K562 (cell line): ENCODE measurements around the gene PHF20. TPM values are rescaled to one million over a fixed set of nuclear protein-coding genes. Genes with fewer than 3 reads are reported as not detected.

Source experiments
- ADNP ChIP-seq: fragments of 200-800 bp; sonication (Bioruptor generic); IDR thresholded peaks from 2 replicates; pipeline ENCODE4 v1.6.1; 2016; ENCODE audit warnings: missing genetic modification characterization, missing compliant biosample characterization
- GABPB1 ChIP-seq: sonication (generic); formaldehyde crosslinking; IDR thresholded peaks from 2 replicates; pipeline ENCODE4 v1.8.0; 2022; ENCODE audit warnings: mild to moderate bottlenecking, missing genetic modification reagents
- KLF13 ChIP-seq: fragments of 450-650 bp; IDR thresholded peaks from 2 replicates; pipeline ENCODE4 v1.6.1; 2016; ENCODE audit warnings: missing genetic modification characterization, low read depth, mild to moderate bottlenecking, missing compliant biosample characterization, moderate library complexity, borderline replicate concordance
- KLF6 ChIP-seq: fragments of 250-450 bp; sonication (Bioruptor Pico); IDR thresholded peaks from 2 replicates; pipeline ENCODE4 v1.4.0; 2020; ENCODE audit warnings: mild to moderate bottlenecking, moderate library complexity, borderline replicate concordance
- MEIS2 ChIP-seq: fragments of 450-650 bp; IDR thresholded peaks from 2 replicates; pipeline ENCODE4 v1.6.1; 2014; ENCODE audit warnings: mild to moderate bottlenecking; ENCODE audit not compliant: partially characterized antibody
- NBN ChIP-seq: fragments of 450-650 bp; IDR thresholded peaks from 2 replicates; pipeline ENCODE4 v1.6.1; 2016; ENCODE audit warnings: low read depth, mild to moderate bottlenecking
- RFX7 ChIP-seq: fragments of 250-450 bp; sonication (Bioruptor Pico); IDR thresholded peaks from 2 replicates; pipeline ENCODE4 v1.5.1; 2021; ENCODE audit warnings: mild to moderate bottlenecking
- TAF9B ChIP-seq: fragments of 450-650 bp; IDR thresholded peaks from 2 replicates; pipeline ENCODE4 v1.6.1; 2018; ENCODE audit warnings: mild to moderate bottlenecking; ENCODE audit not compliant: partially characterized antibody
- TRIM24 ChIP-seq, 2 experiments: fragments of 450-650 bp; IDR thresholded peaks; 2 replicates each; pipeline ENCODE4 v1.6.1; 2016
- TRIM28 ChIP-seq: fragments of 450-650 bp; IDR thresholded peaks from 2 replicates; pipeline ENCODE4 v1.6.1; 2017
- XRCC4 ChIP-seq: IDR thresholded peaks from one replicate; pipeline ENCODE4 v1.6.1; 2011; ENCODE audit not compliant: insufficient read depth, insufficient read length; ENCODE audit errors: extremely low read depth
- YY1 ChIP-seq, 3 experiments: IDR thresholded peaks; 2 replicates each; pipeline ENCODE4 v1.6.1; 2011; ENCODE audit warnings: low read length in 2 of 3, mild to moderate bottlenecking in 2 of 3, moderate library complexity in 2 of 3, borderline replicate concordance in 1 of 3, control low read depth in 1 of 3, low read depth in 1 of 3; ENCODE audit not compliant: insufficient read depth in 3 of 3, insufficient replicate concordance in 2 of 3, control insufficient read depth in 1 of 3, insufficient read length in 1 of 3; ENCODE audit errors: extremely low read depth in 1 of 3
- ZNF444 ChIP-seq: fragments of 250-450 bp; sonication (Bioruptor Pico); IDR thresholded peaks from 2 replicates; pipeline ENCODE4 v1.4.0; 2020; ENCODE audit warnings: mild to moderate bottlenecking, moderate library complexity
- ZNF551 ChIP-seq: fragments of 250-450 bp; sonication (Bioruptor Pico); IDR thresholded peaks from 2 replicates; pipeline ENCODE4 v1.5.0; 2021; ENCODE audit warnings: mild to moderate bottlenecking, moderate library complexity
- ZNF766 ChIP-seq: fragments of 200-800 bp; sonication (Bioruptor generic); conservative IDR thresholded peaks from 2 replicates; pipeline ENCODE4 v1.6.1; 2016; ENCODE audit warnings: missing genetic modification characterization, missing compliant biosample characterization
- polyA plus RNA-seq, 8 experiments: library from polyadenylated mRNA; depleted of rRNA in 4 of 8; stranded (reverse) in 5 of 8; unstranded in 3 of 8; fragments of >200 nt; fragmentation: Nextera tagmentation in 2 of 8; fragmentation: Illumina TruSeq in 1 of 8; extraction: Ambion mirVana in 2 of 8; extraction: Trizol in 1 of 8; gene quantifications; 2 replicates each; pipeline versions ENCODE4 v1.2.1 to v1.2.3, GENCODE V29; 2011 to 2014; ENCODE audit warnings: inconsistent platforms in 1 of 8, missing spikeins in 1 of 8
- total RNA-seq, 7 experiments: library from RNA; depleted of rRNA in 6 of 7; stranded (reverse); fragments of >200 nt in 6 of 7; fragmentation: Illumina TruSeq in 2 of 7; extraction: Trizol in 2 of 7; gene quantifications; 2 replicates each; pipeline versions ENCODE4 v1.2.1 to v1.2.3, GENCODE V29; 2011 to 2021; ENCODE audit warnings: low replicate concordance in 1 of 7
- TF ChIP-seq, protein P1 (sequence below): fragments of 250-450 bp; sonication (Bioruptor Pico); IDR thresholded peaks from 2 replicates; pipeline ENCODE4 v1.9.0; 2021; ENCODE audit warnings: mild to moderate bottlenecking, inconsistent platforms
- TF ChIP-seq, protein P2 (sequence below): fragments of 250-450 bp; sonication (Bioruptor Pico); IDR thresholded peaks from 2 replicates; pipeline ENCODE4 v1.8.0; 2022; ENCODE audit warnings: inconsistent platforms
- TF ChIP-seq, protein P3 (sequence below), 2 experiments: fragments of 250-450 bp in 1 of 2; fragments of 450-650 bp in 1 of 2; sonication (Bioruptor Pico) in 1 of 2; IDR thresholded peaks; 2 replicates each; pipeline versions ENCODE4 v1.6.1 to v1.8.0; 2016 to 2021; ENCODE audit warnings: mild to moderate bottlenecking in 2 of 2, moderate library complexity in 2 of 2, missing compliant biosample characterization in 1 of 2, missing genetic modification characterization in 1 of 2
- TF ChIP-seq, protein P4 (sequence below), 2 experiments: IDR thresholded peaks; 2 replicates each; pipeline ENCODE4 v1.6.1; 2012; ENCODE audit warnings: improper control_type of control experiment in 2 of 2, low read depth in 2 of 2, low read length in 2 of 2, borderline replicate concordance in 1 of 2

The PHF20 gene
- total and polyA plus RNA-seq, 9 of the 15 experiments (the other 6 are each of a cell fraction or from before 2014, with no cell fraction given) = 49.9 to 196 (median 70.7) TPM

DNA sequence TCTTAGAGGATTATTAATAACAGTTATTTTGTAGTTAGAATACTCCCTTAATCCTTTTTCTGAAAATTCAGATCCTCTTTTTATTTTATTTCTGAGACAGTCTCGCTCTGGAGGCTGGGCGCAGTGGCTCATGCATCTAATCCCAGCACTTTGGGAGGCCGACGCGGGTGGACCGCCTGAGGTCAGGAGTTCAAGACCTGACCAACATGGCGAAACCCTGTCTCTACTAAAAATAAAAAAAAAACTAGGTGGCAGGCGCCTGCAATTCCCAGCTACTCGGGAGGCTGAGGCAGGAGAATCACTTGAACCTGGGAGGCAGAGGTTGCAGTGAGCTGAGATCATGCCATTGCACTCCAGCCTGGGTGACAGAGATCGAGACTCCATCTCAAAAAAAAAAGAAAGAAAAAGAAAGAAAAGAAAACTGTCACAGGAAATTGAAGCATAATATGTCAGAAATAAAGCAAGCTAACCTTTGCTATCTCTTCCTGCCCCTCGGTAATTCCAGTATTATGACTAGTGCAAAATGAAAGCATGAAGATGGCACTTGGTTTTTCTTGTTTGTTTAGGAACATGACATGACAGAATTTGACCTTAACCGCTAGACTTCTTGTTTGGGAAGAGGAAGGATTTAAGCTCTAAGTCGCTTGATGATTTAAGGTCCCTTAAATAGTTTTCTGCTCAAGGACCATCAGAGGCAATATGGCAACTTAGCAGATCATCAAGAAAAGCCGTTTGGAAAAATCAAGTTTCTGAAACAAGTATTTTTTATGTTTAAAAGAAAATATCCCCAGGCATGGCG is 27.9 kb upstream of the PHF20 start (continued):
- TF ChIP-seq YY1 (IDR thresholded peaks at IDR 0.05; ENCODE audit: borderline replicate concordance in 1 of 3, control insufficient read depth in 1 of 3, extremely low read depth in 1 of 3, insufficient read depth in 3 of 3, insufficient read length in 1 of 3, insufficient replicate concordance in 2 of 3, low read depth in 1 of 3, low read length in 2 of 3) = peak in 2 of 3 experiments; percentile 61 to 72
- TF ChIP-seq, protein P1, sequence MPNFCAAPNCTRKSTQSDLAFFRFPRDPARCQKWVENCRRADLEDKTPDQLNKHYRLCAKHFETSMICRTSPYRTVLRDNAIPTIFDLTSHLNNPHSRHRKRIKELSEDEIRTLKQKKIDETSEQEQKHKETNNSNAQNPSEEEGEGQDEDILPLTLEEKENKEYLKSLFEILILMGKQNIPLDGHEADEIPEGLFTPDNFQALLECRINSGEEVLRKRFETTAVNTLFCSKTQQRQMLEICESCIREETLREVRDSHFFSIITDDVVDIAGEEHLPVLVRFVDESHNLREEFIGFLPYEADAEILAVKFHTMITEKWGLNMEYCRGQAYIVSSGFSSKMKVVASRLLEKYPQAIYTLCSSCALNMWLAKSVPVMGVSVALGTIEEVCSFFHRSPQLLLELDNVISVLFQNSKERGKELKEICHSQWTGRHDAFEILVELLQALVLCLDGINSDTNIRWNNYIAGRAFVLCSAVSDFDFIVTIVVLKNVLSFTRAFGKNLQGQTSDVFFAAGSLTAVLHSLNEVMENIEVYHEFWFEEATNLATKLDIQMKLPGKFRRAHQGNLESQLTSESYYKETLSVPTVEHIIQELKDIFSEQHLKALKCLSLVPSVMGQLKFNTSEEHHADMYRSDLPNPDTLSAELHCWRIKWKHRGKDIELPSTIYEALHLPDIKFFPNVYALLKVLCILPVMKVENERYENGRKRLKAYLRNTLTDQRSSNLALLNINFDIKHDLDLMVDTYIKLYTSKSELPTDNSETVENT (CRISPR knock-in tag) = no peak
- TF ChIP-seq GABPB1 (CRISPR knock-in tag) = 0 out of 2 replicates have a peak, but pooled peaks have one; percentile 18
- TF ChIP-seq, protein P2, sequence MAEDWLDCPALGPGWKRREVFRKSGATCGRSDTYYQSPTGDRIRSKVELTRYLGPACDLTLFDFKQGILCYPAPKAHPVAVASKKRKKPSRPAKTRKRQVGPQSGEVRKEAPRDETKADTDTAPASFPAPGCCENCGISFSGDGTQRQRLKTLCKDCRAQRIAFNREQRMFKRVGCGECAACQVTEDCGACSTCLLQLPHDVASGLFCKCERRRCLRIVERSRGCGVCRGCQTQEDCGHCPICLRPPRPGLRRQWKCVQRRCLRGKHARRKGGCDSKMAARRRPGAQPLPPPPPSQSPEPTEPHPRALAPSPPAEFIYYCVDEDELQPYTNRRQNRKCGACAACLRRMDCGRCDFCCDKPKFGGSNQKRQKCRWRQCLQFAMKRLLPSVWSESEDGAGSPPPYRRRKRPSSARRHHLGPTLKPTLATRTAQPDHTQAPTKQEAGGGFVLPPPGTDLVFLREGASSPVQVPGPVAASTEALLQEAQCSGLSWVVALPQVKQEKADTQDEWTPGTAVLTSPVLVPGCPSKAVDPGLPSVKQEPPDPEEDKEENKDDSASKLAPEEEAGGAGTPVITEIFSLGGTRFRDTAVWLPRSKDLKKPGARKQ (CRISPR knock-in tag) = no peak
- TF ChIP-seq TRIM24 (IDR thresholded peaks at IDR 0.05) = 0 out of 4 replicates have a peak, but pooled peaks have one; percentile 16 to 32
- TF ChIP-seq RFX7 (CRISPR knock-in tag) = no peak
- TF ChIP-seq KLF6 (CRISPR knock-in tag) = no peak; the same call in 1 of the 2 replicates
- peak; percentile 70 for TF ChIP-seq MEIS2
- TF ChIP-seq TRIM28 = peak; percentile 34; the same call in 1 of the 2 replicates
- TF ChIP-seq, protein P3, sequence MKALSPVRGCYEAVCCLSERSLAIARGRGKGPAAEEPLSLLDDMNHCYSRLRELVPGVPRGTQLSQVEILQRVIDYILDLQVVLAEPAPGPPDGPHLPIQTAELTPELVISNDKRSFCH (CRISPR knock-in tag; IDR thresholded peaks at IDR 0.05) = no peak
- TF ChIP-seq, protein P3 (tag; IDR thresholded peaks at IDR 0.05) = peak; percentile 66
- TF ChIP-seq TAF9B = peak; percentile 24
- no peak for TF ChIP-seq ZNF444
- no peak for TF ChIP-seq XRCC4
- TF ChIP-seq, protein P4, sequence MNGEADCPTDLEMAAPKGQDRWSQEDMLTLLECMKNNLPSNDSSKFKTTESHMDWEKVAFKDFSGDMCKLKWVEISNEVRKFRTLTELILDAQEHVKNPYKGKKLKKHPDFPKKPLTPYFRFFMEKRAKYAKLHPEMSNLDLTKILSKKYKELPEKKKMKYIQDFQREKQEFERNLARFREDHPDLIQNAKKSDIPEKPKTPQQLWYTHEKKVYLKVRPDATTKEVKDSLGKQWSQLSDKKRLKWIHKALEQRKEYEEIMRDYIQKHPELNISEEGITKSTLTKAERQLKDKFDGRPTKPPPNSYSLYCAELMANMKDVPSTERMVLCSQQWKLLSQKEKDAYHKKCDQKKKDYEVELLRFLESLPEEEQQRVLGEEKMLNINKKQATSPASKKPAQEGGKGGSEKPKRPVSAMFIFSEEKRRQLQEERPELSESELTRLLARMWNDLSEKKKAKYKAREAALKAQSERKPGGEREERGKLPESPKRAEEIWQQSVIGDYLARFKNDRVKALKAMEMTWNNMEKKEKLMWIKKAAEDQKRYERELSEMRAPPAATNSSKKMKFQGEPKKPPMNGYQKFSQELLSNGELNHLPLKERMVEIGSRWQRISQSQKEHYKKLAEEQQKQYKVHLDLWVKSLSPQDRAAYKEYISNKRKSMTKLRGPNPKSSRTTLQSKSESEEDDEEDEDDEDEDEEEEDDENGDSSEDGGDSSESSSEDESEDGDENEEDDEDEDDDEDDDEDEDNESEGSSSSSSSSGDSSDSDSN (IDR thresholded peaks at IDR 0.05; ENCODE audit: borderline replicate concordance in 1 of 2, low read depth in 2 of 2, low read length in 2 of 2) = no peak
- TF ChIP-seq ADNP (tag) = peak; percentile 42; the same call in 1 of the 2 replicates
- TF ChIP-seq NBN = peak; percentile 70
- TF ChIP-seq KLF13 = no peak
- TF ChIP-seq ZNF551 (CRISPR knock-in tag) = no peak
- TF ChIP-seq ZNF766 = peak; percentile 62; the same call in 1 of the 2 replicates
